A673 (cell line): ENCODE measurements around the gene MEG3.

Source experiments
- EZH2 ChIP-seq: fragments of 200-600 bp; sonication (generic); IDR thresholded peaks from 2 replicates; pipeline ENCODE4 v1.6.1; 2017; ENCODE audit warnings: borderline replicate concordance, low read depth, mild to moderate bottlenecking, mixed read lengths, antibody characterized with exemption, low read length; ENCODE audit not compliant: poor library complexity, severe bottlenecking
- TF ChIP-seq, protein P1 (sequence below): fragments of 300-800, 200-600 bp; sonication (generic); conservative IDR thresholded peaks from 2 replicates; pipeline ENCODE4 v1.5.1; 2017; ENCODE audit warnings: low read depth, mild to moderate bottlenecking, antibody characterized with exemption, low read length, moderate library complexity, mixed read lengths

DNA sequence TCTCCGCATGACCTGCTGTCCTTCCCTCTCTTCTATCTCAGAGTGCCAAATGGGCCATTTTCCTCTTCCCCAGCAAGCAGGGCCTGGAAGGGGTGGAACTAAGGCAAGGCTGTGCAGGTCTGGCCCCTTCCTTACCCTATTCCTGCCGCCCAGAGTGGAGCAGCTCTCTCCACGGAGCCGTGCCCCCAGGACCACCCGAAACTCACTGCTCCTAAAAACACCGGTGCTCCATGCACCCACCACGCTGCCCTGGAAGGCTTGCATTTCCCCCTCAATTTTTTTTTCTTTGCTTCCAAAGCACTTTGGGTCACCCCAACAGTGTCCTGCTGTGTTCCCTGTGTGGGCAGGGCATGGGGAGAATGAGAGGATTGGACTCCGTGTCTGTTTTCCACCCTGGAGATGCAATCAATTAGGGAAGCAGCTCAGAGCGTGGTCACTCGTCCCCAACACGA, 48.5 kb upstream of the MEG3 start:
- TF ChIP-seq, protein P1, sequence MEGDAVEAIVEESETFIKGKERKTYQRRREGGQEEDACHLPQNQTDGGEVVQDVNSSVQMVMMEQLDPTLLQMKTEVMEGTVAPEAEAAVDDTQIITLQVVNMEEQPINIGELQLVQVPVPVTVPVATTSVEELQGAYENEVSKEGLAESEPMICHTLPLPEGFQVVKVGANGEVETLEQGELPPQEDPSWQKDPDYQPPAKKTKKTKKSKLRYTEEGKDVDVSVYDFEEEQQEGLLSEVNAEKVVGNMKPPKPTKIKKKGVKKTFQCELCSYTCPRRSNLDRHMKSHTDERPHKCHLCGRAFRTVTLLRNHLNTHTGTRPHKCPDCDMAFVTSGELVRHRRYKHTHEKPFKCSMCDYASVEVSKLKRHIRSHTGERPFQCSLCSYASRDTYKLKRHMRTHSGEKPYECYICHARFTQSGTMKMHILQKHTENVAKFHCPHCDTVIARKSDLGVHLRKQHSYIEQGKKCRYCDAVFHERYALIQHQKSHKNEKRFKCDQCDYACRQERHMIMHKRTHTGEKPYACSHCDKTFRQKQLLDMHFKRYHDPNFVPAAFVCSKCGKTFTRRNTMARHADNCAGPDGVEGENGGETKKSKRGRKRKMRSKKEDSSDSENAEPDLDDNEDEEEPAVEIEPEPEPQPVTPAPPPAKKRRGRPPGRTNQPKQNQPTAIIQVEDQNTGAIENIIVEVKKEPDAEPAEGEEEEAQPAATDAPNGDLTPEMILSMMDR: no peak
- no peak for TF ChIP-seq EZH2
